NCI-H345 (cell line): ENCODE measurements around the gene GPR12.
"Not testable (repeated sequence)": the region's sequence is repeated elsewhere in the genome, so short reads cannot be mapped to it uniquely, and the experiment has no call there.

Experiments used
- DNase-seq: peaks from one replicate; lab custom pipeline; 2025; lab: John Stamatoyannopoulos, UW

GPR12 gene

GRCh38 chr13:26747706-26748105 lies 12.9 kb downstream of the GPR12 start:
- DNase-seq = no peak

- peak; percentile 24 for DNase-seq
Measured at GRCh38 chr13:26743971-26744370, 16.6 kb downstream of the GPR12 start.

- DNase-seq = no peak
Measured at GRCh38 chr13:26742691-26743358, 17.8 kb downstream of the GPR12 start.

DNA sequence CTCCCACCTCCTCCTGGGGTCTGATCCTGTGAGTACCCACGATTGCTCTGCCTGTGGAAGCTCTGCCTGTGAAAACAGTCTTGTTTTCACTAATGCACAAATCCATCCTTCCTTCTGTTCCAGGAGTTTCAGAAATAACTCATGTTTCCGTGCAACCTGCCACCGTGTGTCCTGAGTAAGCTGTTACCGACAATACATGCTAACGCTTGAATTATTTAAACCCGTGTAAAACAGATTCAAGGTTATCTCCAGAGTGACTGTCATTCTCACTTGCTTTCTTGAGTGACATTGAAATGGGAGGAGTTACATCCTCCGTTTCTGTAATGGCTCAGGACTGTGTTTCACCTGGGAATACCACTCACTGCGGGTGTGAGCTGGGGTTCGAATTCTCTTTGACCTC lies 24.9 kb downstream of the GPR12 start:
- DNase-seq = no peak

DNA sequence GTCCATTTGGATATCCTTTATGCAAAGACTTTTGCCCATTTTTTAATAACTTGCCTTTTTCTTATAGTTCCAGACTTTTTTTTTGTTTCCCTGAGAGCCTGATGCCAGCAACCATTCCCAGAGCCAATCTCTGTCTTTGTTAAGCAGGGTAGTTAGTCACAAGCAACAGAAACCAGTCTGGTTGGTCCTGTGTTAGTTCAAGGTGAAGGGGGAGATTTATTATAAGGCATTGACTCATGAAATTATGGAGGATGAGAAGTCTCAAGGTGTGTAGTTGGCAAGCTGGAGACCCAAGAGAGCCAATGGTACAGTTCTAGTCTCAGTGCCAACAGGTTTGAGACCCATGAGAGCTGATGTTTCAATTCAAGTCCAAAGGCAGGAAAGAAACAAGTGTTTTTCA lies 33.0 kb downstream of the GPR12 start:
- DNase-seq = no peak

DNA sequence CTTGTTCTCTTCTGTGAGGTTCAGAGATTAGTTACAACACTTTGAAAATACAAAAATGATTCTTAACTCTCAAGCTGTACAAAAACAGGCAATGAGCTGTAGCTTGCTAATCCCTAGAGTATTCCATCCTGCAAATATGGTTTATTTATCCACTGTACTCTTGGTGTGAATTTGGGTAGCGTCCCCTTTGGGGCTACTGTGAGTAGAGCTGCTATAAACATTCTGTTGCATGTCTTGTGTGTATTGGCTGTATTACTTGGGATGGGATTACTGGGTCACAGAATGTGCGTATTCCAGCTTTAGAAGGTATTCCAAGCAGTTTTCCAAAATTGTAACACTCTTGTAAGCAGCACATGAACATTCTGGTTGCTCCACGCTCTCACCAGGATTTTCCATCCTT lies 33.5 kb downstream of the GPR12 start:
- DNase-seq = no peak

- no peak for DNase-seq
Measured at GRCh38 chr13:26726684-26727083, 33.9 kb downstream of the GPR12 start.

DNA sequence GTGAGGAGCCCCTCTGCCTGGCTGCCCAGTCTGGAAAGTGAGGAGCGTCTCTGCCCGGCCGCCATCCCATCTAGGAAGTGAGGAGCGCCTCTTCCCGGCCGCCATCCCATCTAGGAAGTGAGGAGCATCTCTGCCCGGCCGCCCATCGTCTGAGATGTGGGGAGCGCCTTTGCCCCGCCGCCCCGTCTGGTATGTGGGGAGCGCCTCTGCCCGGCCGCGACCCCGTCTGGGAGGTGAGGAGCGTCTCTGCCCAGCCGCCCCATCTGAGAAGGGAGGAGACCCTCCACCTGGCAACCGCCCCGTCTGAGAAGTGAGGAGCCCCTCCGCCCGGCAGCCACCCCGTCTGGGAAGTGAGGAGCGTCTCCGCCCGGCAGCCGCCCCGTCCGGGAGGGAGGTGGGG lies 37.0 kb downstream of the GPR12 start:
- DNase-seq = not testable (repeated sequence)

GRCh38 chr13:26722321-26722720 lies 38.3 kb downstream of the GPR12 start:
- DNase-seq = no peak

- DNase-seq = no peak
Measured at GRCh38 chr13:26721251-26722121, 39.1 kb downstream of the GPR12 start.

- DNase-seq = peak; percentile 35
Measured at GRCh38 chr13:26719356-26719945, 41.1 kb downstream of the GPR12 start.

- DNase-seq = no peak
Measured at GRCh38 chr13:26718872-26719271, 41.7 kb downstream of the GPR12 start.

- no peak for DNase-seq
Measured at GRCh38 chr13:26718146-26718545, 42.4 kb downstream of the GPR12 start.

DNA sequence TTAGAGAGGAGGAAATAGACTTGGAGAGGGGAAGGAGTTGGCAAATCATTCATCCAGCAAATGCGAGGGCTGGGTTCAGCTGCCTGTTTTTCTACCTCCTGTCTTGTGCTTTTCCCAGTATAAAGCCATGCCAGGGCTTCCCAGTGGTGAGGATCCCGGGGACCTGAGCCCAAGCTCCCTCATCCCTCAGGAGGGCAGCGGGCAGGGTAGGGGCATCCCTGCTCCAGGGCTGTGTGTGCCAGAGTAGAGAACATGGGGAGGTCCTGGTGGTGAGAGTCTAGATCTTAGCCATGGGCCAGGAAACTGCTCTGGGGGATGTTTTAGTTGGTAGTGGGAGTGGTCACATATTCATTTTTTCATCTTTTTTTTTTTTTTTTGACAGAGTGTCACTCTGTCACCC lies 43.6 kb downstream of the GPR12 start:
- DNase-seq = no peak

DNA sequence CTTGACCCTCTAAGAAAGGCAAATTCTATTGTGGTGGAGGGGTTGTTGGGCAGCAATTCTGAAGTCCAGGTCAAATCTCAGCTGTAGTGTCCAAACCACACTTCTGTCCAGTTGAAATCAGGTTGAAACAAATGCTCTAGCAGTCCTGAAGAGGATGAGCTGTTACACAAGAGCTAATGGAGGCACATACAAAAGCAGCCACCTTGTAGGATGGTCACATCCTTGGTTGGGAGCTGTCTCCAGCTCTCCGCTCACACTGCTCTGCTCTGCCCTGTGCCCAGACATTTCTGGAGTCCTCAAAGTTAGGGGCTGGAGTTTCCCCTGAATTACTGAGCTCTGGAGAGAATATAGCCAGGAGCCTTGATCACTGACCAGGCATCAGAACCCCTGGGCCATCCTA lies 47.2 kb downstream of the GPR12 start:
- DNase-seq = no peak

- DNase-seq = no peak
Measured at GRCh38 chr13:26711211-26711610, 49.4 kb downstream of the GPR12 start.

DNA sequence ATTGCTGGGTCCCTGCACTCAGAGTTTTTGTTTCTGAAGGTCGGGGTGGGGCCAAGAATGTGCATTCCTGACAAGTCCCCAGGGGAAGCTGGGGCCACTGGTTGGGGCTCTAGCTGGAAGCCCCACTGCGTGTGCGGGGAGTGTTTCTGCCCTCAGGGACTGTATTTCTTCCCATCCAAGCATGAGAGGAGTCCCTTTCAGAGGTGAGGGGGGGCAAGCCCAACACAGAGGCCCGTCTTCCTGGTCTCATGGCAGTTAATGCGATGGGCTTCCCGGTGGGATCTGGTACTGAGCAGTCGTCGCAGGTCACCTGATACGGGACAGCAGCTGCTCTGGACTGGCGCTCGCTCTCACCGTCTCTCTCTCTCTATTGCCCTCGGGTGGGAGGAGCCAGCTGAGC lies 50.4 kb downstream of the GPR12 start:
- DNase-seq = no peak

- no peak for DNase-seq
Measured at GRCh38 chr13:26709461-26709860, 51.1 kb downstream of the GPR12 start.

- DNase-seq = no peak
Measured at GRCh38 chr13:26708007-26708297, 52.6 kb downstream of the GPR12 start.

DNA sequence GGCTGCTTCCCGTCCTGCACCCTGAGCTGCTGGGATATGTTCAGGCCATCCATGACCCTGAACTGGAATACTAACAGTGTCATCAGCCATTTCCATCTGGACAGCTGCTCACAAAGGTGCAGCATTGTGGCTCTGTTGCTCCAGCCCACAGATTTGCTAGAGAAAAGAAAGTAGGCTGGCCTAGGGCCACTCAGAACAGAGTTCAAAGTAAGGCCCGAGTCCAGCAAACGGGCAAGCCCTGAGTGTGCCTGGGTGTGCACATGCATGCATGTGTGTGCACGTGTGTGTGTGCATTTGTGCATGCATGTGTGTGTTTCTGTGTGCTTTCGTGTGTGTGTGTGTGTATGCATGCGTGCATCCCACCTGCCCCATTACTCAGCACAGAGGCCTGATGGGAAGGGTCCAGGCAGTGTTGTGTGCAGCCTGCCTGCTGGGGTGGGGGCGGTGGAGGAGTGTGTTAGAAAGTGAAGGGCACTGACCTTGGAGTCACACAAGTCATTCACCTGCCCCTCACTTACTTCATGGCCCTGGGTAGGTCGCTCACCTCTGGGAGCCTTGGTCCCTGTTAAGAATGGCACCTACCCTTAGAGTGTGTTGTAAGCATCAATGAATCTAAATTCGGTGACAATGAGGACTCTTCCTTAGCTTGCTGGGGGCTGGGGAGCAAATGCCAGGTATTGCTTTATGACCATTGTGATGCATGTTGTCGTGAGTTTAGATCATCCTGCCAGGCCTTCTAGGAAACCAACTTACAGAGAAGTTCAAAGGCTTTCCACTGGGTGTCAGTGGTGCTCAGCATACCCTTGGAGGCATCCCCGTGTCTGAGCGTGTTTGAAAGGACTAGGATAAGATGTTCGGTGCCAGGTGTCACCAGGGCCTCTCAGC lies 53.2 kb downstream of the GPR12 start:
- peak; percentile 68 for DNase-seq

- no peak for DNase-seq
Measured at GRCh38 chr13:26706381-26706780, 54.2 kb downstream of the GPR12 start.

- no peak for DNase-seq
Measured at GRCh38 chr13:26705536-26705935, 55.0 kb downstream of the GPR12 start.
